HEK293T (cell line): ENCODE results near the gene TRAF2.
A peak's percentile ranks its signal among the peaks of the same experiment; 100 is the strongest.

ENCODE experiments used
- CTCF ChIA-PET: fragments of 350-600 bp; formaldehyde crosslinking; extraction: SDS; loops from one replicate; lab custom pipeline; 2021; ENCODE audit warnings: antibody characterized with exemption, inconsistent platforms; lab: Yijun Ruan, JAX
- POLR2A ChIA-PET: fragments of 350-600 bp; formaldehyde crosslinking; extraction: SDS; loops from one replicate; lab custom pipeline; 2020; ENCODE audit warnings: antibody characterized with exemption, inconsistent platforms; lab: Yijun Ruan, JAX
- DNase-seq: peaks from one replicate; pipeline ENCODE4 v3.0.0; 2012; ENCODE audit warnings: mixed read lengths; ENCODE audit errors: extremely low spot score
- ARNT ChIP-seq: fragments of 450-650 bp; IDR thresholded peaks from 2 replicates; pipeline ENCODE4 v1.6.1; 2017; ENCODE audit warnings: mild to moderate bottlenecking
- BHLHE40 ChIP-seq: fragments of 450-650 bp; IDR thresholded peaks from 2 replicates; pipeline ENCODE4 v1.6.1; 2016; ENCODE audit warnings: mild to moderate bottlenecking, moderate library complexity, borderline replicate concordance
- CTBP1 ChIP-seq: fragments of 450-650 bp; IDR thresholded peaks from 2 replicates; pipeline ENCODE4 v1.6.1; 2016; ENCODE audit warnings: borderline replicate concordance
- ELF4 ChIP-seq: fragments of 450-650 bp; IDR thresholded peaks from 2 replicates; pipeline ENCODE4 v1.6.1; 2017; ENCODE audit warnings: antibody characterized with exemption
- FOXA1 ChIP-seq: fragments of 450-650 bp; IDR thresholded peaks from 2 replicates; pipeline ENCODE4 v1.6.1; 2016; ENCODE audit warnings: mild to moderate bottlenecking
- FOXK2 ChIP-seq: fragments of 450-650 bp; IDR thresholded peaks from 2 replicates; pipeline ENCODE4 v1.6.1; 2016; ENCODE audit warnings: mild to moderate bottlenecking
- FOXM1 ChIP-seq: fragments of 450-650 bp; IDR thresholded peaks from 2 replicates; pipeline ENCODE4 v1.6.1; 2017; ENCODE audit warnings: mild to moderate bottlenecking, borderline replicate concordance
- HDGF ChIP-seq: fragments of 450-650 bp; IDR thresholded peaks from 2 replicates; pipeline ENCODE4 v1.6.1; 2017; ENCODE audit warnings: antibody characterized with exemption, borderline replicate concordance
- L3MBTL2 ChIP-seq: fragments of 450-650 bp; conservative IDR thresholded peaks from 2 replicates; pipeline ENCODE4 v1.6.1; 2016; ENCODE audit warnings: mild to moderate bottlenecking
- LEF1 ChIP-seq: fragments of 450-650 bp; IDR thresholded peaks from 2 replicates; pipeline ENCODE4 v1.6.1; 2017; ENCODE audit warnings: mild to moderate bottlenecking, borderline replicate concordance
- NFRKB ChIP-seq: fragments of 450-650 bp; IDR thresholded peaks from 2 replicates; pipeline ENCODE4 v1.6.1; 2016; ENCODE audit warnings: mild to moderate bottlenecking, moderate library complexity
- SP1 ChIP-seq: fragments of 450-650 bp; IDR thresholded peaks from 2 replicates; pipeline ENCODE4 v1.6.1; 2017
- SUZ12 ChIP-seq: fragments of 450-650 bp; IDR thresholded peaks from 2 replicates; pipeline ENCODE4 v1.6.1; 2016; ENCODE audit warnings: mild to moderate bottlenecking
- TARDBP ChIP-seq: fragments of 450-650 bp; IDR thresholded peaks from 2 replicates; pipeline ENCODE4 v1.6.1; 2016
- ZNF384 ChIP-seq: fragments of 450-650 bp; IDR thresholded peaks from 2 replicates; pipeline ENCODE4 v1.6.1; 2016
- TF ChIP-seq, protein P1 (sequence below): fragments of 450-650 bp; IDR thresholded peaks from 2 replicates; pipeline ENCODE4 v1.6.1; 2016

TRAF2 gene

DNA sequence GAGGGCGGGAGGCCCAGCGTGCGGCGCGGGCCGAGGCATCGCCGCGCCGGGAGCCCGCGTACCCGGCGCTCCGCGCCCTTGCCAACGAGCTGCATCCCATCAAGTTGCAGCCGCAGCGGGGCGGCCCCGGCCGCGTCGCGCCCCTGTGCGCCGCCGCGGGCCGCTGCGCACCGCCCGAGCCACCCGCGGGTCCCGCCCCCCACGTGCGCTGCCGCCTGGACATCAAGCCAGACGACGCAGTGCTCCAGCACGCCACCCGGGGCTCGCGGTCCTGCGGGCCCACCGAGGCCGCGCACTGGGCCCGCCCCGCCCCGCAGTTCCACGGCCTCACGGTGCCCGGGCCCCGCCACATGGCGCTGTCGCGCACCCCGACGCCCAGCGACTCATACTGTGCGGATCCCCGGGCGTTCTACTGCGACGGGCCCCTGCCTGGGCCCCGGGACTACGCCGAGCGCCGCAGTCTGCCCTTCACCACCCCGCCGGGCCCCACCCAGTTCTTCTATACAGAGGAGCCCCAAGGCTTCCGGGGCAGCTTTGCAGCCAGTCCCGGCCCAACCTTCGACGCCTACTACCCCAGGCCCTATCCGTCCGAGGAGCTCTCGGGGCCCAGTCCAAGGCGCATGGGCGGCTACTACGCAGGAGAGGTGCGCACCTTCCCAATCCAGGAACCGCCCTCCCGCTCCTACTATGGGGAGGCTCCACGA lies 41.4 kb upstream of the TRAF2 start:
- no peak for DNase-seq
- TF ChIP-seq SUZ12 = no peak
- no peak for TF ChIP-seq BHLHE40
- TF ChIP-seq ARNT = no peak
- no peak for TF ChIP-seq ZNF384
- no peak for TF ChIP-seq CTBP1
- TF ChIP-seq, protein P1, sequence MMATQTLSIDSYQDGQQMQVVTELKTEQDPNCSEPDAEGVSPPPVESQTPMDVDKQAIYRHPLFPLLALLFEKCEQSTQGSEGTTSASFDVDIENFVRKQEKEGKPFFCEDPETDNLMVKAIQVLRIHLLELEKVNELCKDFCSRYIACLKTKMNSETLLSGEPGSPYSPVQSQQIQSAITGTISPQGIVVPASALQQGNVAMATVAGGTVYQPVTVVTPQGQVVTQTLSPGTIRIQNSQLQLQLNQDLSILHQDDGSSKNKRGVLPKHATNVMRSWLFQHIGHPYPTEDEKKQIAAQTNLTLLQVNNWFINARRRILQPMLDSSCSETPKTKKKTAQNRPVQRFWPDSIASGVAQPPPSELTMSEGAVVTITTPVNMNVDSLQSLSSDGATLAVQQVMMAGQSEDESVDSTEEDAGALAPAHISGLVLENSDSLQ = no peak
- no peak for TF ChIP-seq NFRKB
- TF ChIP-seq HDGF = no peak
- TF ChIP-seq FOXA1 = no peak
- TF ChIP-seq L3MBTL2 = no peak
- no peak for TF ChIP-seq SP1
- CTCF ChIA-PET = no interaction called here
- POLR2A ChIA-PET = no interaction called here

DNA sequence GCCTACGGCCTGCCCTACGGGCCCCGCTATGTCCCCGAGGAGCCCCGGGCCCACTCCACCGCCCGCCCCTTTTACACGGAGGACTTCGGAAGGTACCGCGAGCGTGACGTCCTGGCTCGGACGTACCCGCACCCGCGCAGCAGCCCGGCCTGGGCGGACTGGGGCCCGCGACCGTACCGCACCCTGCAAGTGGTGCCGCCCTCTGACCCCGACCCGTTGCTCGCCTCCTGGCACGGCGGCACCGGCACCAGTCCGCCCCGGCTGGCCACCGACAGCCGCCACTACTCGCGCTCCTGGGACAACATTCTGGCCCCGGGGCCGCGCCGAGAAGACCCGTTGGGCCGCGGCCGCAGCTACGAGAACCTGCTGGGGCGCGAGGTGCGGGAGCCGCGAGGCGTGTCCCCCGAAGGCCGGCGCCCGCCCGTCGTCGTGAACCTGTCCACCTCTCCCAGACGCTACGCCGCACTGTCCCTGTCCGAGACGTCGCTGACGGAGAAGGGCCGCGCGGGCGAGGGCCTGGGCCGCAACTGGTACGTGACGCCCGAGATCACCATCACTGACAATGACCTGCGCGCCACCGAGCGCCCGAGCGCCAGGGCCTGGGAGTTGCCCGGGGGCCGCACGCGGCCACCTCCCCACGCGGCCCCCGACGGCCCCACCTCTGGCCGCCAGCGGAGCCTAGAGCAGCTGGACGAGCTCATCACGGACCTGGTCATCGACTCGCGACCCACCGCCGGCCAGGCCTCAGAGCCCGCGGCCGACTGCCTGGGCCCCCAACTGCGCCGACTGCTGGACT lies 40.7 kb upstream of the TRAF2 start:
- TF ChIP-seq LEF1 (no peak), SUZ12 (no peak), HDGF (no peak)
- ChIA-PET POLR2A (no interaction called here), CTCF (no interaction called here)
- no peak for DNase-seq

DNA sequence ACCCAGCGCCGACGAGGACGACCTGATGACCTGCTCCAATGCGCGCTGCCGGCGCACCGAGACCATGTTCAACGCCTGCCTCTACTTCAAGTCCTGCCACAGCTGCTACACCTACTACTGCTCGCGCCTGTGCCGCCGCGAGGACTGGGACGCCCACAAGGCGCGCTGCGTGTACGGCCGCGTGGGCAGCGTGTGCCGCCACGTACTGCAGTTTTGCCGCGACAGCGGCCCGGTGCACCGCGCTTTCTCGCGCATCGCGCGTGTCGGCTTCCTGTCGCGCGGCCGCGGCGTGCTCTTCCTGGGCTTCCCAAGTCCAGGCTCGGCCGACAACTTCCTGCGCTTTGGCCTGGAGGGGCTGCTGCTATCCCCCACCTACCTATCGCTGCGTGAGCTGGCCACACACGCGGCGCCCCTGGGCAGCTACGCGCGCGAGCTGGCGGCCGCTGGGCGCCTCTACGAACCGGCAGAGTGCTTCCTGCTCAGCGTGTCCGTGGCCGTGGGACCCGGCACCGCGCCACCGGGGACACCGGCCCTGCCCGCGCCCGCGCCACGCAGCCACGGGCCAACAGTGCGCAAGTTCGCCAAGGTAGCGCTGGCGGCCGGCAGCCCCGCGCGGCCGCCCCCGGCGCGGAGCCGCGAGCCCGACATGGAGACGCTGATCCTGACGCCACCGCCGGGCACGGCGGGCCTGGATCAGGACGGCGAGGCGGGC lies 39.8 kb upstream of the TRAF2 start:
- CTCF ChIA-PET = no interaction called here
- TF ChIP-seq LEF1 (no peak), ZNF384 (no peak), ELF4 (no peak), ARNT (no peak), BHLHE40 (no peak), FOXA1 (no peak), NFRKB (no peak), CTBP1 (no peak), L3MBTL2 (no peak), HDGF (no peak), SP1 (no peak)
- POLR2A ChIA-PET = interaction anchor here (0.7 kb wide), 1 partner anchor 35 kb away, joined by 5 read pairs; no protein-coding TSS in a partner anchor
- DNase-seq = no peak

DNA sequence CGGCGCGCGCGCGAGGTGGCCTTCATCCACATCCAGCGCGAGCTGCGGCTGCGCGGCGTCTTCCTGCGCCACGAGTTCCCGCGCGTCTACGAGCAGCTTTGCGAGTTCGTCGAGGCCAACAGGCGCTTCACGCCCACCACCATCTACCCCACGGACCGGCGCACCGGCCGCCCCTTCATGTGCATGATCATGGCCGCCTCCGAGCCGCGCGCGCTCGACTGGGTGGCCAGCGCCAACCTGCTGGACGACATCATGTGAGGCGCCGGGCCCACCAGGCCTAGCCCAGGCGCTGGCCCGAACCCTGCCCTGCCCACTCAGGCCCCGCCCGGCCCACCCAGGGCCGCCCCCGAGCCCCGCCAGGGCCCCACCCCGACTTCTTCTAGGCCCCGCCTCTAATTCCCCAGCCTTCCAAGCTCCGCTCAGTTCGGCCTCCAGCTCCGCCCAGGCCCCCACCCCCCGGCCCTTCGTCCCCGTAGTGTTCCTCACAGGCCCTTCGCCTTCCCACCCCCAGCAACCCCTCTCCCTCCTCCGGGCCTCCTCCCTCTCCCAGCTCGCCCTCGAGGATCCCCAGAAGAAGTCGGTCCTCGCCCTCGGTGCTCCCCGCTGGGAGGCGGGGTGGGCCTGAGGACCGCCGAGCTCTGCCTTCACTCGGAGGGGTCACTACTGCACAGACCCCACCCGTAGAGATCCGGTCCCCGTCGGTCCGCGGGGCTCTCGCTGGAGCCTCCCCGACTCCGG lies 39.1 kb upstream of the TRAF2 start:
- TF ChIP-seq FOXA1 (no peak), ELF4 (no peak), L3MBTL2 (no peak), TARDBP (no peak), SP1 (no peak), NFRKB (no peak), ZNF384 (no peak), FOXK2 (no peak), BHLHE40 (no peak), HDGF (no peak), SUZ12 (no peak), CTBP1 (no peak), LEF1 (no peak), FOXM1 (no peak), ARNT (no peak)
- TF ChIP-seq, protein P1 = no peak
- ChIA-PET CTCF (no interaction called here), POLR2A (interaction anchor here (0.7 to 1.4 kb wide), 7 partner anchors 9 to 102 kb away, joined by 3 to 6 read pairs (median 5); partner anchors contain the start of genes RABL6 and TRAF2)
- DNase-seq = peak; percentile 39

DNA sequence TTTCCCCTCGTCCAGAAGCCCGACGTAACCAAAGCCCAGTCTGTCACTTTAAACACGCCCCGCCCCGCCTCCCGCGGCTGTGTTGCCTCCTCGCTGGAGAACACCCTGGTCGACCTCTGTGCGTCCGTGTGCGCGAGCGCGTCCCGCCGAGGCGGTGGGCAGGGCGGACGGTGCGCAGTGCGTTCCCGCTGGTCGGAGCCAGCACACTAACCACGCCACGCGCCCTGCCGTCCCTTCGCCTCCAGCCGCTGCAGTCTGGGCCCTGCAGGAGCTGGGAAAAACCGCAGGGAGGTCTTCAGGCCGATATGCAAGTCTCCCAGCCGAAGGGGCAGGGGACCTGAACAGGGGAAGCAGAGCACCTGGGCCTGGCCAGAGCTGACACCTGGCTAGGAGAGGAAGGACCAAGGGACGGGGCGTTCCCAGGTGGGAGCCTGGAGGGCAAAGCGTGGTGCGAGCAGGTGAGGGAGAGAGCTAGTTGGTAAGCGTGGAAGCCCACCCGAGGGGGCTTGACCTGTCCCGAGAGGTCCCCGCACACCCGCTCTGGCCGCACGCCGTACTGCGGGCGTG lies 38.4 kb upstream of the TRAF2 start:
- DNase-seq = peak; percentile 60

More for the DNA sequence above, 38.4 kb upstream of the TRAF2 start:
- TF ChIP-seq SP1 = no peak
- TF ChIP-seq, protein P1 = no peak; the same call in 1 of the 2 replicates
- TF ChIP-seq FOXA1 = no peak
- TF ChIP-seq ZNF384 = no peak
- TF ChIP-seq TARDBP = no peak
- TF ChIP-seq NFRKB = no peak
- no peak for TF ChIP-seq L3MBTL2
- no peak for TF ChIP-seq BHLHE40
- ChIA-PET CTCF (interaction anchor here (1.3 kb wide), 1 partner anchor 182 kb away, joined by 3 read pairs; no protein-coding TSS in a partner anchor), POLR2A (interaction anchor here (0.7 to 1.4 kb wide), 9 partner anchors 9 to 310 kb away, joined by 3 to 6 read pairs (median 4); partner anchors contain the start of genes RABL6 and TRAF2)
